HG03039 (cell line): ENCODE measurements around the gene ODC1.
"Not testable (repeated sequence)": the region's sequence is repeated elsewhere in the genome, so short reads cannot be mapped to it uniquely, and the experiment has no call there.

Source experiments
- ATAC-seq: cut with Tn5 transposase; IDR thresholded peaks from one replicate; pipeline ENCODE4 v1.9.1; 2021; ENCODE audit warnings: mild to moderate bottlenecking, moderate library complexity; ENCODE audit not compliant: unreplicated experiment

Gene ODC1

DNA sequence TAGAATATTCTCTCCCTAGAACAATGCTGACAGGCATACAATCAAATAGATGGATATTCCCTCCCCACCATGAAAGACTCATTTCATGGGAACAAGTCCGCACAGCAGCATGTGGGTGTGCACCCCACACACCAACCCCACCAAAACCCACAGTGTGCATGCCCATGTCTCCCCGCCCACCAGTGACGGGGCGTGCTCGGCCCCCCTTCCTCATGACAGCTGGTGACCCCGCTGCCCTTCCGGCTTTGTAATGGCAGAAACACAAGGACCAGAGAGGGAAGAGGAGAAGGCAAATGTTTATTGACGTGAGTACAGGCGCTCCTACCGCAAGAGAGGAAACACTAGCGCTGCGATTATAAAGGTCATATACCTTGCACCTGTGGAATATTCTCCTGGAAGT, 30.8 kb upstream of the ODC1 start:
- no peak for ATAC-seq

GRCh38 chr2:10478298-10478625, 30.1 kb upstream of the ODC1 start:
- ATAC-seq = no peak

DNA sequence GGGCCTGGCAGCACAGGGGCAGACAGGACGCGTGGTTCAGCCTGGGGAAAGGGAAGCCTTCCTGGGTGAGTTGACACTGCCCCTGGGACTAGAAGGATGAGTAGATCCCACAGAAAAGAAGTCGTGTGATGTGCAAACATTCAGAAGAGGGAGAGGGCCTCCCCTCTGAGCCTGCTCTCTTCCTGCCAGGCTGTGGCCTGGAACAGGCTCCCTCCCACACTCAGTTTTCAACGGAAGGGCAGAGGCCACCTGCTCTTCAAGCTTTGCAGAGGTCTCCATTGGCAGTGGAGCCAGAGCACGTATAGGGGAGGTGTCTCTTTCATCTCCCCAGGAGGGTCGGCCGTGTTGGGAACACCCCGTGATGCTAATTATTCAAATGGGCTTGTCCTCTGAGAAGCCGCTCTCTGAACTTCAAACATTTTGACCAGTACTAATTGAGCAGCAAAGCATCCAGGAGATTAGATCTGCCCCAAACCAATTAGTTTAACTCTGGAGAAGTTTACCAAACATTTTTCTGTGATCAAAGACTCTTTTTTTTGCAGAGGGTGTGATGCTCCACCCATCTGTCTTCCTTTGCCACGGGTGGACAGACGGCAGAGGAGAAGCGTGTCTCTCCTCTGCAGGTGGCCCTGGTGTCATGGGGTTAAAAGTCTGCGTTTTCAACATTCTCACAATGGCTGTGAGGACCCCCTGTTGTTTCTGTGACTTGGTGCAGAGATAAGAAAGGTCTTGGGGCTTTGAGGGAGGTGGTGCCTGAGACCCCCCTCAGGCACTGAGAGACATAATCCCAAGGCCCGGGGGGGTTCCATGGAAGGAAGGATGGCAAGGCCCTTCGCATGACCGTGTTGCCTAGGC, 29.5 kb upstream of the ODC1 start:
- no peak for ATAC-seq

DNA sequence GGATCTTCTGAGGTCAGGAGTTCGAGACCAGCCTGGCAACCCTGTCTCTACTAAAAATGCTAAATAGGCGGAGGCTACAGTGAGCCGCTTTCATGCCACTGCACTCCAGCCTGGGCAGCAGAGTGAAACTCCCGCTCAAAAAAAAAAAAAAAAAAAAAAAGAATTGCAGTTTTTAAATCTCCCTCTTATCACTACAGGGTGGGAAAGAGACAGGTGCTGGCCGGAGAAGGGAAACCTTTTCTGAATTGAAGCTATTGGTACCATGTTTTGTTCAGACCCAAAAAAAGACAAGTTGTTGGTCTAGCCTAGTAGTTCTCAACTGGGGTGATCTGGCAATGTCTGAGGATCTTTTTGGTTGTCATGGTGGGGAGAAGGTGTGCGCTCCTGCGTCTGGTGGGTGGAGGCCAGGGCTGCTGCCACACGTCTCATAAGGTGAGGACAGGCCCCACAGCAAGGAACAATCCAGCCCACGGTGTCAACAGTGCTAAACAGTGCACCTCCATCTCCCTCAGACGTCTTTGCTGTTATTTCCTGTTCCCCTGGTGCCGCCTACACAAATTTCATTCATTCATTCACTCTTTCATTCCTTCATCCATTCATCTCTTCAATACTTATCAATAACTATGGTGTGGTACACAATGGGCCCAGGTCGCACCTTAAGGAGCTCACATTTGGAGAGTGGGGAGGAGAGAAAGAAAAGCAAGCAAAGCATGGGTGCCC, 28.8 kb upstream of the ODC1 start:
- no peak for ATAC-seq

- ATAC-seq = no peak
These were observed 27.9 kb upstream of the ODC1 start for GRCh38 chr2:10475811-10476660.

DNA sequence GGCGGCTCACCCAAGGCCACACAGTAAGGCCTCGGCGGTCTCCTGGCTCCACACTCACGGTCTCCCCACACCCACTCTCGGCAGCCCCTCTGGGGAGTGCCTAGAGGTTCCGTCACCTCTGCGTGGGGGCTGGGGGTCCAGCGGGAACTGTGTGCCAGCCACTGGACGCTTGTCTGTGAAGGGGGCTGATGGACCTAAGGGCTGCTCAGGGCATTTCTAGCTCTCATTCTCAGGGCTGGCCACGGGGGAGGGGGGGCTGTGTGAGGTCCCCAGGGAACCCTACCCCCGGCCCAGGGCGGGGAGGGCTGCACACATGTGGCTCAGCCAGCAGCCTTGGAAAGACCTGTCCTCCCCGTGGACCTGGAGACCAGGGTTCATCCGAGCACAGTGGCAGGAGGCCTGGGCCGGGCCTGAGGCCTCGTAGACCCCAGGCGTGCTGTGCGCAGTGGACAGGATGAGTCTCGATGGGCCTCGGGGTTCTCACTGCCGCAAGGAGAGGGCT, 27.1 kb upstream of the ODC1 start:
- ATAC-seq = no peak

- no peak for ATAC-seq
These were observed 25.1 kb upstream of the ODC1 start for GRCh38 chr2:10473121-10473756.

DNA sequence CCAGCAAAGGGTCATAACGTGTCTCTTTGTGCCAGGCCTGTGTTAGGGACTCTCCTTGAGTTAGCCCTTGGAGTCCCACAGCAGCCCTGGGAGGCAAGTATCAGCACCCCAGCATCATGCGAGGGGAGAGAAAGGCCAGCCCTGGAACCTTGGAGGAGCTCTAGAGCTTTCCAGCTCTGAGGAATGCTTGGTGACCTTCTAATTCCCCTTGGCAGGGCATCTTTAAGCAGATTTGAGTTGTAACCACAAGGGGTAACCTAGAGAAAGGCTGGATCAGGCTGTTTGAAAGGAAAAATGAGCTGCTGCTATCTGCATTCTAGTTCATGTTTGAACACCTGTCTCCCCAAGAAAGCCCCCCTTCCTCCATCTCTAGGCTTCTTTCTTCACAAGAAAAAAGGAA, 23.8 kb upstream of the ODC1 start:
- no peak for ATAC-seq

- ATAC-seq = no peak
These were observed 23.0 kb upstream of the ODC1 start for GRCh38 chr2:10471046-10471571.

- no peak for ATAC-seq
These were observed 22.0 kb upstream of the ODC1 start for GRCh38 chr2:10469955-10470608.

DNA sequence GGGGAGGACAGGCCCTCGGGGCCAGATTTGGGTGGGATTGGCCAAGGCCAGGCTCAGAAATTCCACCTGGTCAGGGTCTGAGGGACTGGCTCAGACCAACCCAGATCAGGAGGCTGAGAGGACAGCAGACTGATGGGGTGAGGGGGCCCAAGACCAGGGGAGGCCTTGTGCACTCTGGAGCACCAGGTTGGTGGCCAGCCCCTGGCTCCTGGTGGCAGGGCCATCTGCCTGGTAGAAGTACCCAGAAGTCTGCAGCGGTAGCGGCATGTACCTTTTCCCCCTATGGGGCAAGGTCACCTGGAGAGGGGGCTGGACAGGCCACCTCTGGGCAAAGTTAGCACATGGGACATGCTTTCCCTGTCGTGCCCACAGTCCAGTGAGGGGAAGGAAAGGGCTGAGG, 21.2 kb upstream of the ODC1 start:
- ATAC-seq = no peak

DNA sequence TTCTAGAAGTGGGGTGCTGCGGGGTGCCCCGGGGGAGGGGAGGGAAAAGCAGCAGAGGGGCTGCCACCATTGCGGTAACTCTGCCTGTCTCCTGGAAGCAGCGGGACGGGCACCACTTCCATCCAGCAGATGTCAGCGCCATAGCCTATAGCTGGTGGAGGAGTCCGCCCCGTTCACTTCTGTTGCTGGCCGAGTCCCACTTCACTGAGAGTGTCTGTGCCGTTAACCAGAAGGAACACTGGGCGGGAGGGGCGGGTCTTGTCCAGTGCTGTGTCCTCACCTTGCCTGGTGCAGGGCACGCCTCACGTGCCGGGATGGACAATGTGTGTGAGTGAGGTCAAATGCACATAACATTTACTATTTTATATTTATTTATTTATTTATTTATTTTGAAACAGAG, 19.3 kb upstream of the ODC1 start:
- ATAC-seq = no peak

GRCh38 chr2:10466801-10467200, 18.7 kb upstream of the ODC1 start:
- no peak for ATAC-seq

GRCh38 chr2:10465910-10466309, 17.8 kb upstream of the ODC1 start:
- ATAC-seq = no peak

DNA sequence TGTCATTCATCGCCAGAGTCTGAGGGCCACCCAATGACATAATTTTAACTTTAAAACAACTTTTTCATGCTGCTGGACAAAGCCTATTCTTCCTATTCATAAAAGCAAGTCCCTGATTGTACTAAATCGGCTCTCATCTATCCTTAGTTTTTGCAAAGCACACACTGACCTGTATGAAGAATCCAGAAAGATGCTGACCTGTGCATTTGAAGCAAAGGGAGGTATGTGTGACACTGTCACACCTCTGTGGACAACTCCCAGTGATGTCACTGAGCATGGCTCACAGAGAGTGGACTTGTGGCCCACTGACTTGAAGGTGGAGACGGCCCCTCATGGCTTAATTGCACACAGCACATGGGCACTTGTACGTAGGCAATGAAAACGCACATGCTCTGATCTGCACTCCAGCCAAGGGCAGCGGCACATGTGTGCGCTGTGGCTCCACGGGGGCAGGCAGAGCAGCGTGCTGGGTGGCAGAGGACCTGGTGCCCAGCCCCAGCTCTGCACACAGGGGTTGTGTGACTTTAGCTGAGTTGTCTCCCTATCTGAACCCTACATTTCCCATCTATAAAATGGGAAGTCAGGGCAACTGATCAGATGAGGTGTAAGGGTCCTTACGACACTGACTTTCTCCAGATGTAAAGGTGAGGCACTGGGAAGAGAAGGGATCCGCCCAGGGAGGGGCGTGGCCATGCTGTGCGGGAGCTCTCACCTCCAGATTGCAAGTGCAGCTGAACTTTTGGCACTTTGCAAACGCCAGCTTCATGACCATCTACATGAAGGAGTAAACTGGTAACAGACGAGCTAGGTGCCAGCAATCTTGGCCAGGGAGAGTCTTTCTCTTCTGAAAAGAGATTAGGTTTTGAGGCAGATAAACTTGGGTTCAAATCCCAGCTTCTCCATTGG, 14.3 kb upstream of the ODC1 start:
- no peak for ATAC-seq

- ATAC-seq = no peak
These were observed 12.3 kb upstream of the ODC1 start for GRCh38 chr2:10460366-10460796.

DNA sequence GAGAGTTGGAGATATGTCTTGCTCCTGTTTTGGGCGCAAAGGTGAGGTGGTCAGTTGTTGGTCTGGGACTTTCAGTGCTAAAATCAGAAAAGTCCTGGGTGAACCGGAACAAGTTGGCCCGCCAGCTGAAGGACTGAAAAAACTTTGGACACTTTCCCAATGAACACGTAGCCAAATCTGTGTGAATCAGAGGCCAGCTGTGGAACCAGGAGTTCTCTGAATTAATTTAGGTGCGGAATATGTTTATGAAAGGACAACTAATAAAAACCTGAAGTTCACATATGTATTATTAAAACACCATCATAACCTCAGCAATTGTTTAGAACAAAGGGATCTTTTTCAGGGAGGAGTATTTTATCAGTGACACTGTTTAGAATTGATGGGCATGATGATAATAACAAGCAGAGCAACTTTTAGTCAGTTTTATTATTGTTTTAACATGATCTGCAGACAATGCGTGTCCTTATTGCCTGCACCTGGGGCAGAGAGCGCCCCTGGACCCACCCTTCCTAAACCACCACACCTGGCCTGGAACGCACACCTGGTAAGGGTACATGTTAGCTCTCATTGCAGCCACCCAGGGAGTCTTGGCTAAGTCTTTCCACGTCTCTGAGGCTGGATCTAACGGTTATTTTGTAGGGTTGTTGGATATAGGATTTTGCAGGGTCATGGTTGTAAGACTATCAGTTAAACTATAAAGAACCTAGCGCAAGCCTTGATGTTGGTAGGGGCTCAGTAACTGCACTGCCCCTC, 9.9 kb upstream of the ODC1 start:
- no peak for ATAC-seq

DNA sequence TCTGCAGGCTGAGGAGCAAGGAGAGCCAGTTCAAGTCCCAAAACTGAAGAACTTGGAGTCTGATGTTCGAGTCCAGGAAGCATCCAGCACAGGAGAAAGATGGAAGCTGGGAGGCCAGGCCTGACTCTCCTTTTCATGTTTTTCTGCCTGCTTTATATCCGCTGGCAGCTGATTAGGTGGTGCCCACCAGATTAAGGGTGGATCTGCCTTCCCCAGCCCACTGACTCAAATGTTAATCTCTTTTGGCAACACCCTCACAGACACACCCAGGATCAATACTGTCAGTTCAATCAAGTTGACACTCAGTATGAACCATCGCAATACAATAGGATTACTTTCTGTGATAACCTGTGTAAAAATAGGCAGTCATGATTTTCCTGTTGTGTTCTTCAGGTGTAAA, 9.1 kb upstream of the ODC1 start:
- not testable (repeated sequence) for ATAC-seq
